AG09309 (cell line): ENCODE data around the gene SMPX.

Experiments
- DNase-seq: peaks from one replicate; pipeline ENCODE4 v3.0.0-alpha.2; 2010; ENCODE audit warnings: low read depth
- H3K4me3 ChIP-seq: 2 replicates; pipeline ENCODE4 v1.5.1; 2011; ENCODE audit warnings: mild to moderate bottlenecking, low read depth, low read length, moderate library complexity; ENCODE audit not compliant: control insufficient read depth
- TF ChIP-seq, protein P1 (sequence below): IDR thresholded peaks from 2 replicates; pipeline ENCODE4 v1.5.1; 2011; ENCODE audit warnings: mild to moderate bottlenecking, low read depth, low read length, inconsistent platforms; ENCODE audit not compliant: insufficient read depth, control insufficient read depth; ENCODE audit errors: missing control alignments

SMPX gene

DNA sequence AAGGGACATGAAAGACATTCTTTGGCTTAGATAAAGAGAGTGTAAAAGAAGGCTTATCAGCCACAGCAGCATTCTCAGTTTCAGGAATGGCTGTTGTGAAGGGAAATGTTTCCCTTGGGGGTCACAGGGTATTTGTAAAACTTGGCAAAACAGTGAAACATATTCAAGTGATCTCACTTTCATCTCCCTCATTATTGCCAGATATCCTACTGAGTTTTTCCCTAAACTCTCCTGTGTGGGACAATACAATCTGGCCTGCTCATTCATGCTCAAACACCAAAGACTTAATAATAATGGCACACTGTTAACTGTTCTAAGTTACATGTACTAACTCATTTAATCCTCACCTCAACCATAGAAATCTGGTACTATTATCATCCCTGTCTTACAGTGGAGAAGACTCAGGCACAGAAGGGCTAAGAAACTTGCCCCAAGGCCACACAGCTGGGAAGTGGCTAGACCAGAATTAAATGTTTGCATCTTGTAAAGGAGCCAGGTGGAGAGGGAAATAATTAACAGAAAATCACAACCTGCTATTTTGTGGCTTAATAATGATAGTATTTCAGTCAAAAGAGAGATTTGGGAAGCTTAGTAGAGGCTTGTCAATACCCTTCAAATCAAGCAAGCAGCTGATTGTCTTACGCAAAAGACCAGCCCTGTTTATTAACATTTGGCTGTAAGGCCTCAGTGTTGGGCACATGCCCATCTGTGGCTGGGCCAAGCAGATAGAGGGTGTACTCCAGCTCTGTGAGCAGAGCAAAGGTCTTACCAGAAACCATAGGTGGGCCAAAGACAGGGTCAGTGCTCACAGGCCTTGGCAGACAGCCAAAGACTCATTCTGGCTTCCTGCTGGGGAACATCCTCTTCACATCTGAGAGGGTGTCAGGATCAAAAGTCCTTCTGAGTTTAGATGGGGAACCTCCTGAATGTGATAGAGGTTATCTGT, 17.3 kb downstream of the SMPX start:
- TF ChIP-seq, protein P1, sequence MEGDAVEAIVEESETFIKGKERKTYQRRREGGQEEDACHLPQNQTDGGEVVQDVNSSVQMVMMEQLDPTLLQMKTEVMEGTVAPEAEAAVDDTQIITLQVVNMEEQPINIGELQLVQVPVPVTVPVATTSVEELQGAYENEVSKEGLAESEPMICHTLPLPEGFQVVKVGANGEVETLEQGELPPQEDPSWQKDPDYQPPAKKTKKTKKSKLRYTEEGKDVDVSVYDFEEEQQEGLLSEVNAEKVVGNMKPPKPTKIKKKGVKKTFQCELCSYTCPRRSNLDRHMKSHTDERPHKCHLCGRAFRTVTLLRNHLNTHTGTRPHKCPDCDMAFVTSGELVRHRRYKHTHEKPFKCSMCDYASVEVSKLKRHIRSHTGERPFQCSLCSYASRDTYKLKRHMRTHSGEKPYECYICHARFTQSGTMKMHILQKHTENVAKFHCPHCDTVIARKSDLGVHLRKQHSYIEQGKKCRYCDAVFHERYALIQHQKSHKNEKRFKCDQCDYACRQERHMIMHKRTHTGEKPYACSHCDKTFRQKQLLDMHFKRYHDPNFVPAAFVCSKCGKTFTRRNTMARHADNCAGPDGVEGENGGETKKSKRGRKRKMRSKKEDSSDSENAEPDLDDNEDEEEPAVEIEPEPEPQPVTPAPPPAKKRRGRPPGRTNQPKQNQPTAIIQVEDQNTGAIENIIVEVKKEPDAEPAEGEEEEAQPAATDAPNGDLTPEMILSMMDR: no peak
- DNase-seq: no peak
- H3K4me3 ChIP-seq: no peak overlapping the region

DNA sequence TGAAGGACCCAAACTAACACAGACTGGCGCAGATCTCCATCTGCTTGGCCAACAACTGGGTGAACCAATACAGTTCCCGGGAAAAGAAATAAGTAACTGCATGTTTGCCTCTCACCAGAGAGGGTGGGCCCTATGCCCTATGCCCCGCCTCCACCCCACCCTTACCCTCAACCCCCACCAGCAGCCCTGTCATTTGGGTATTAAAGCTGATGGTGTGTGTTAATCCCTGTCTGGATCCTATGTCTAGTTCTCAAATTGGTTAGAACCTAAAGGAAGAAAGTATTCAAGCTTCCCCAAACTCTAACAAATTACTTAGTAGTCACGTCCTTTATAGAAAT, 19.0 kb downstream of the SMPX start:
- no peak for DNase-seq
- H3K4me3 ChIP-seq: no peak overlapping the region
- TF ChIP-seq, protein P1: no peak

DNA sequence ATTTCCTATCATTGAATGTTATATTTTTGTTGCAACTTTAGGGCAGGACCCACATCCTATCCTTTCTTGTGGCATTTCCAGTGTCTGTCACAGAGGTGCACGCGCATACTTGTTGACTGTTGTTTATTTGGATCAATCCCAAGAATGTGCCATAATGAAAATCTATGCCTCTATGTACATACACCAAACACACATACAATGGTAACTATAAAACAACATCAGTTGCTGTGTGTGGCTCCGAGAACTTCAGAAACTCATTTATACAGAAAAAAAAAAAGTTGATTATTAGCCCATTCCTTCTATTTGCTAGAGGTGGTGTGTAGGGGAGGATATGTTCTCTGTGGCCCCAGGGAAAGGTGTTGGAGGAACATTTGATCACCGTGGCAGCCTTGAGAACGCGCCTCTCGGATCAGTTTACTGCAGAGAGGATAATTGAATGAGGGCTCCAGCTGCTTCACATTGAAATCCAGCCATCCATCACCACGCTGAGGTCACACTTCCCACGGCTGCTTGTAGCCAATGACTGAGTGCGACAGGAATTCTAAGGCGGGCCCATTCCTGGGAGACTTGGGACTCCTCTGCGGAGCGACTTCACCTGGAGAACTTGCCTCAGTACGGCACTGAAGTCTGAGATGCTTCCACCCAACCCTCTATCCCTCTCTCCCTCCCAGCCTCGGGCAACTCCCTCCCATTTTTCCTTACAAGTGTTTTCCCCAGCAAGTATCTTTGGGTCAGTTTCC, 19.5 kb downstream of the SMPX start:
- DNase-seq: no peak

DNA sequence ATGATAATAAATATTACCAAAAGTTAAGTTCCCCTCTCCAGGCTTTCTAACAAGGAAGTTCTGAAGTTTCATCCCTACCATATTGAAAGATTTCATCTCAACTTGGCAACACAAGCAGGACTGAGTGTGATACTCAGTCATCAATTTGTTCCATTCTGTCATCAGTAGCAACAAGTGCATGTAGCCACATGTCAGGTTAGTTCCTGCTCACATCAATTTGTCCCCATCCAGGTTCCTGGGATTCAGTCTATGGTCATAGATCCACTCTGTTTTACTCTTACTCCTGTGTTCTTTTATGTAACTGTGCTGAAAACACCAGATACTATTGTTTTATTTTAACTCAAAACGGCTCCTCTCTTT, 22.2 kb downstream of the SMPX start:
- TF ChIP-seq, protein P1: no peak
- no peak for DNase-seq
- H3K4me3 ChIP-seq: no peak overlapping the region

More for the DNA sequence above, 19.5 kb downstream of the SMPX start:
- TF ChIP-seq, protein P1: no peak
- H3K4me3 ChIP-seq: no peak overlapping the region

DNA sequence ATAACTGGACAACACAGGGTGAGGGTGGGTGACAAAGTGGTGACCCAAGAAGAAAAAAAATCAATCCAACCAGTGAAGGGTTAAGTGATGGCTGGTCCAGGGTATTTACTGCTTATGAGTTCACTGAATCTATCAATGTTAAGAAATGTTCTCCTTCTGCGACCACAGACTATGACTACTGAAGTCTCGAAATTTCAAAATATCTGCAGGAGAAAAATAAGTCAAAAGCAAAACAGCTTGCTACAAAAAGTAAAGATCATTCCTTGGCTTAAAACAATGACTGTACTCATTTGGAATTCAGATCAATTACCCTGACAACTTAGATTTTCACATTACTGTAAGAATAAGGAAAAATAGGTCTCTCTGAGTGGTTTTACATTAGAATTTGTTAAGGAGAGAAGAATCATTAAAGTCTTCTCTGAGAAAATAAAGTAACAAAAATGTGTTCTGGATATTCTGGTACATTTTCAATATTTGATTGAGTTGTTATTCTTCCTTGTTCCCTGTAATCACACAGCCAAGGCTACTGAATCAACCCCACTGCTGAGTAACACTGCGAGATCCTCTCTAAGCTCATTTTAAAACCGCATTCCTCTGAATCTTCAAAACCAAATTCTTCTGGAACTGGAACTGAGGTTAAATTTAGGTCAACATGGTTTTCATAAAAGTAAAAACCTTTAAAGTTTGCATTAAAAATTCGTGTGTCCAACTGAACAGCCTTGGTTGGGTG, 22.7 kb downstream of the SMPX start:
- no peak overlapping the region for H3K4me3 ChIP-seq
- TF ChIP-seq, protein P1: no peak
- DNase-seq: no peak

DNA sequence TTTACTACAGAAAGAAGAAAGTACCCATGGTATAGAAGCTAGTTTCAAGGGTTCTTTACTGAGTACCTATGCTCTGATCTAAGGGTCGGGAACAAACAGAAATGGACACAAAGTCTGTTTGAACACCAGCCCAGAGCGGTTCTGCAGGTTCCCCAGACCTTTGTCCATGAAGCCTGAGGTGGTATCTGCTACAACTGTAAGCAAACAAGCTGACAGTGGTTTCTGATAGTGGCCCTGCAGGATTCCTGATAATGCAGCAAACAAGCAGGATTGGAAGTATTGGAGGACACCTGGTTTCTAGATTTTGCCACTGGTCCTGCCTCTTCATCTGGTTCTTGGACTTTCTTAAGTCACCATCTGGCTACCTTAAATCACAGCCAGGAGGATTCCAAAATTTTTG, 23.7 kb downstream of the SMPX start:
- H3K4me3 ChIP-seq: no peak overlapping the region
- no peak for DNase-seq
- TF ChIP-seq, protein P1: no peak
